AML-193 (cell line): ENCODE results near the gene NOTCH2.

Experiments
- DNase-seq, 2 experiments: peaks; one replicate each; lab custom pipeline; 2025; lab: John Stamatoyannopoulos, UW

Gene NOTCH2

GRCh38 chr1:119975006-119975405 lies 94.5 kb downstream of the NOTCH2 start:
- peak; percentile 0 to 9 for DNase-seq

GRCh38 chr1:119974013-119974412 lies 95.4 kb downstream of the NOTCH2 start:
- no peak for DNase-seq

GRCh38 chr1:119971710-119972570 lies 97.5 kb downstream of the NOTCH2 start:
- DNase-seq: no peak

DNA sequence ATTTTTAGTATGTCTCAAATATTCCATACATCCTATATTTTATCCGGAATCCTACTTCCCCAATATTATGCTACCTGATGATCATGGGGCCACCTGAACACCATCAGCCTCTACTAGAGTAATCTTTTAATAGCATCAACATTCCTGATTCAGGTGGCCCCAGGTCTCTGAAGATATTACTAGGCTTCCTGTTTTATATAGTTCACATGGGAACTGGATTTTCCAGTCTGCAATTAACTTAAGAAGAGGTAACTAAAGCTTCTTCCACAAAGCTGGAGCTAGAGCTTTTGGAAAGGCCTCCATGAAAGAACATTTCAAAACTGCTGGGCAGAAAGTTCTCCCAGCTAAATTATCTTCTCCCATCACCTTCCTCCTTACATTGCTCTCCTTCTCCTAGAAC lies 100.9 kb downstream of the NOTCH2 start:
- no peak for DNase-seq

GRCh38 chr1:119968068-119968492 lies 101.4 kb downstream of the NOTCH2 start:
- peak; percentile 26 to 42 for DNase-seq

GRCh38 chr1:119966681-119967080 lies 102.8 kb downstream of the NOTCH2 start:
- no peak for DNase-seq

- DNase-seq: no peak
Measured at GRCh38 chr1:119966020-119966419, 103.4 kb downstream of the NOTCH2 start.

- DNase-seq: no peak
Measured at GRCh38 chr1:119964673-119965363, 104.6 kb downstream of the NOTCH2 start.

- no peak for DNase-seq
Measured at GRCh38 chr1:119962296-119962968, 107.0 kb downstream of the NOTCH2 start.

GRCh38 chr1:119960501-119960900 lies 109.0 kb downstream of the NOTCH2 start:
- DNase-seq: no peak

- DNase-seq: no peak
Measured at GRCh38 chr1:119959268-119960220, 109.9 kb downstream of the NOTCH2 start.

DNA sequence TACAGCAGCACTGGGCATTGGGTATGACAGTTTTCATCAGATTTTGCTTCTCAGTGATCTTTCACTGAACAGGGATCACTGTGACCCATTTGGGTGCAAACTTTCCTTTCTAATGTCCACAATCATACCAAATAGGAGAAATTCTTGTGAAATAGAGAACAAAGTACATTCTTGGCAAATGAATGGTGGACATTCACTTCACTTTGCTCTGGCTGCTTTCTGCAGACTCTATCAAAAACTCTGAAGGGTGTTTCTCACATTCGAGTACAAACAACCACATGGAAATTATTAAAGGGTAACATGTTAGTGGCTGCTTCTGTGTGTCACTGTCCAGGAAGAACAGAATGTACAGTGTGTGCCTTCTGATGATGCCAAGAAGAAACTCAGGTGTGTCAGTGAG lies 111.2 kb downstream of the NOTCH2 start:
- DNase-seq: no peak

- no peak for DNase-seq
Measured at GRCh38 chr1:119956306-119956705, 113.2 kb downstream of the NOTCH2 start.

GRCh38 chr1:119954476-119955422 lies 114.7 kb downstream of the NOTCH2 start:
- no peak for DNase-seq

DNA sequence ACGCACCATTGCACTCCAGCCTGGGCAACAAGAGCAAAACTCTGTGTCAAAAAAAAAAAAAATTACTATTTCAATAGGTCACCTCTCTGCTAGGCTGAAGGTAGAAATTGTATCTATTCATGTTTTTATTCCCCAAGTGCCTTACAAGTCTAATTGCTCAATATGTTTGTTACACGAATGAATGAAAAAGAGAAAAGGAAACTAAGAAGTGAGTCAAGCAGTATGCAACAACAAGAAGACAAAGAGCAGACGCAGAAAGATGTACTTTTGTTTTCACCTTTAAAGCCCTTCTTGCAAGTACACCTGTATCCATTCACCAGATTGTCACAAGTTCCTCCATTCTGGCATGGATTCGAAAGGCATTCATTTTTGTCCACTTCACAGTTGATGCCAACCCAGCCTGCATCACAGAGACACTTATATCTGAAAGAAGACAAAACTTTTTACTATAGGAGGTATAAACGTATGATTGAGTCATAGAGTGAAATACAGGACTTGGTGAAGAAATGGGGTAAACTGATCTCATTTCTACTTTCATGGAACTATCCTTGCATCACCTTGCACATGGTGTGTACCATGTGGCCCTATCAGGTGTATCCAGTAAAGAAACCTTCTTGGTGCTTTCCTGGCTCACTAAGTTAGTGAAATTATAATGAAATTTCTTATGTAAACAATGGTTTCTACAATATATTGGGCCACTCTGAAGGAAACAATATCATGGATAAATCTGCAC lies 116.0 kb downstream of the NOTCH2 start:
- no peak for DNase-seq

- DNase-seq: no peak
Measured at GRCh38 chr1:119952496-119952895, 117.0 kb downstream of the NOTCH2 start.

DNA sequence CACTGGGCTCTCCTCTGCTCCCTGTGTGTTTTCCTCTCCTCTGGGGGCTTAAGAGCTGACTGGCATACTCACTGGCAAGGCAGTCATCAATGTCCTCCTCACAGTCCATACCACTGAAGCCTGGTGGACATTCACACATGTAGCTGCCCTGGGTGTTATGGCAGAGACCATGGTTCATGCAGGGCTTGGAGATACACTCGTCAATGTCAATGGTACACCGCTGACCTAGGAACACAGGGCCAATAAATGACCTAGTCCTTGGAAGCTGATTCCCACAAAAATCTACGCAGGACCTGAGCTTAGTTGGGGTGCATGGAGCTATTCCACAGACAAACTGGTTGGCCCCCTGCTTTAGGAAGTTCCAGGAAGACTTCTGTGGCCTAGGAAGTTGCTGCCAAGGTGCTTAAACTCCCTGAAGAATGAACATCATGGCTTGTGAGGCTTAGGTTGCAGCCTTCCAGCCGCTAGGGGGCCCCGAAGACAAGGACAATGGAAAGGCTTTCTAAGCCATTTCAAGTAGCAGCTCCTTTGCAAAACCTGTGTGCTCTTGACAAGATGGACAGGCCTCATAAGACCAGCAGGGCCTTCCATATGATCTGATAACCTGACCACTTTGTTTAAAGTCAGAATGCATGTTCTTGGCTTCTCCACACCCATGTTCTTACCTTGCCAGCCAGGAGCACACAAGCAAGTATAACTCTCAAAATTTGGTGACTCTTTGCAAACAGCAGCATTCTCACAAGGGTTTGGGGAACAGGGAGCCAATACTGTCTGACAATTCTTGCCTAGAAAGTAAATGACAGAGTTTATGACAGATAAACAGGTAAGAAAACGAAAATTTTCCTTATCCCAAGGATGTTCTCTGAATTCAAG lies 120.9 kb downstream of the NOTCH2 start:
- peak; percentile 65 to 66 for DNase-seq

DNA sequence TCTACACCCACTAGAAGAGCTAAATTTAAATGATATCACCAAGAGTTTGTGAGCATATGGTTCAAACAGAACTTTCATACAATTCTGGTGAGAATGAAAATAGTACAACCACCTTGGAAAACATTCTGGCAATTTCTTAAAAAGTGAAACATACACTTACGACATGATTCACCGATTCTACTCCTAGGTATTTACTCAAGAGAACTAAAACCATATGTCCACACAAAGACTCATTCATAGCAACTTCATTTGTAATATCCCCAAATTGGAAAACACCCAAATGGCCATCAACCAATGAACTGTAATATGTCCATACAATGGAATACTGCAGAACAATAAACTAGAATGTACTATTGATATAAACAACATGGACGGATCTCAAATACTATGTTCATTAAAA lies 122.0 kb downstream of the NOTCH2 start:
- DNase-seq: no peak

- DNase-seq: no peak
Measured at GRCh38 chr1:119946724-119947123, 122.7 kb downstream of the NOTCH2 start.
